Measurements from ENCODE around the gene ALG2.

Gene ALG2

DNA sequence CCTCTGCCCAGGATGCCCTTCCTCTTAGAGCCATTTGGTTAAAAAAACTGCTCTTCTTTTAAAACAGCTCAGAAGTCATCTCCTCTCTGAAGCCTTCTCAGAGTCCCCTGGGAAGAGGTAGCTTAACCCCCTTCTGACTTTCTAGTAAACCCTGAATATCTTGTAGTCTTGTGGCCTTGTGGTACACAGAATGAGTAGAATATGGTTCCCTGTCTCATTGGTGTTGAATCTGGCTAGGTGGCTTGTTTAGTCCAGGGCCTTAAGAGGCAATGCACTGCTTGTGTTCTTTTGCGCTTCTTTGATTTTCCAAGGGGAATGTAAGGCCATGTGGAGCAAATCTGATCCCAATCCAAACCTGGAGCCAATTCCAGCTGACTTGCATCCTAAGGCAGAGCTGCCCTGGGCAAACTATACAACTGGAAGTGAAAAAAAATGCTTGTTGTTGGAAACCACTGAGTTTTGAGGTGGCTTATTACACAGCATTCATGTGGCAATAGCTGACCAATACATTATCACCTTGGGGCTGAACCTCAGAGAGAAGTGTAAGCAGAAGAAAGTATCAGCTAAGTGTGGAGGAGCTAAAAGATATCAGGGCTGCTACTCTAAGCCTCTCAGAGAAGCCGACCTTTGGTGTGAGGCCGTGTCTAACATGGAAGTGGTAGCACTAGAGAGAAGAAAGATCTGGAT is 31.0 kb downstream of the ALG2 start:
- no peak for DNase-seq

- DNase-seq, result no peak
These were observed 31.7 kb downstream of the ALG2 start for GRCh38 chr9:99189887-99190596.

GRCh38 chr9:99189186-99189585 is 32.6 kb downstream of the ALG2 start:
- no peak for DNase-seq

DNA sequence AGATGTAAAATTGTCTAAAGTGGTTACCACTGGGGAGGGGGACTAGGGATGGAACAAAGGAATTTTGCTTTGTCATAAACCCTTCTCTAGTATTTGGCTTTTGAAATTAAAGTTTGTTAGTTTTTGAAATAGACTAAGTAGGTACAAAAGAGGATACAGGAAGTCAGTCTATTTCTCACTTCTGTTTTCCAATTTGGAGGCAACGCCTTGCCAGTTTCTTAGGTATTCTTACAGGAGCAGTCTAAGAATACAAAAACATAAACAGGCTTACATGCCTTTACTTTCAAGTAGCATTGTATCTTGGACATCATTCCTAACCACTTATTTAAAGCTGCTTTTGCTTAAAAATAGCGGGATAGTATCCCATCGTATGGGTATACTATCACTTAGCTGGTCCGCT is 34.4 kb downstream of the ALG2 start:
- DNase-seq, result no peak

- DNase-seq, result no peak
These were observed 35.8 kb downstream of the ALG2 start for GRCh38 chr9:99185934-99186333.

DNA sequence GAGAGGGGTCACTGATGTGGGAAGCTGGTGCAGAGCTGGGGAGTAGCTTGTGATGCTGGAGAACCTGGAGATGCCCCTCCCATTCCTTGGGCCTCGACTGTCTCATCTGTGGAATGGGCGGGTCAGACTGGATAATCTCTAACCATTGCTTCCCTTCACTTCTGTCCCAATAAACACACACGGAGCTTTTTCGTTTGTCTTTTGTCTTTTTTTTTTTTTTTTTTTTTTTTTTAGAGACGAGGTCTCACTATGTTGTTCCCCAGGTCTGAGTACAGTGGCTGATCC is 36.5 kb downstream of the ALG2 start:
- no peak for DNase-seq

DNA sequence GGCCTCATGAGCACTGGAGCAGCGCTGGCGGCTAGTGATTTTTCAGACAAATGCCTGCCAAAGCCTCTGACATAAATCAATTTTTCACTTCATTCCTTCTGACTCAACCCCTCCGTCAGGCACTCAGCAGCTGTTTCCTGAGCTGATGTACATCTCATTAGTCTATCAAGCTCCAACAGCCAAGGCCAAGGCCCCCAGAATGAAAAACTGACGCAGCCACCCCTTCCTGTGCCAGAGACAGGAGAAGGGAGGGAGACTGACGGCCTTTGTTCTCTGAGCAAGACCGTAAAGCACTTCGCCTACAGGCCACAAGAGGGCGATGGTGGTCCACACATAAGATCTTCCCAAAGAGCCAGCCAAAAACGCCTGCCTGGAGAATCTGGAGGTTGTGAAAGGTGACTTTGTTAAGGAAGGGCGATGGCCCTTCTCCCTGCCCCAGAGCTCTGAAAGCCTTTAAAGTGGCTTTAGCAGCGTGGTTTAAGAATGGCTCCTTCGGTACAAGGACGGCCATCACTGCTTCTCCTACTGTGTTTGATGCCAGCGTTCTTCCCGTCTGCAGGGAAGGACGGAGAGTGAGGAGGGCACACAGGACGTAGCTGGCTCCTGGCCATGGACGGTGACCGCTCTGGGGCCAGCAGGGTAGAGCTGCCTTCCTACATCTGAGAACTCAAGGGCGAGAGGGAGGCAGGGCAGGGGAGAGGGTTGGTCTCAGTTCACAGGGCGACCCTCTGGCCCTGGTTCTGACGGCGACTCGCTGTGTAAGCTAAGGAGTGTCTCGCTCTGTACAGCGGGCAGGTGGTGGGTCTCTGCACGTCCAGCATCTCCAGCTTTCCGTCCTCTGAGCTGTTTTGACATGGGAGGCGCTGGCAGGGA is 37.0 kb downstream of the ALG2 start:
- DNase-seq, result peak; percentile 75 to 78

DNA sequence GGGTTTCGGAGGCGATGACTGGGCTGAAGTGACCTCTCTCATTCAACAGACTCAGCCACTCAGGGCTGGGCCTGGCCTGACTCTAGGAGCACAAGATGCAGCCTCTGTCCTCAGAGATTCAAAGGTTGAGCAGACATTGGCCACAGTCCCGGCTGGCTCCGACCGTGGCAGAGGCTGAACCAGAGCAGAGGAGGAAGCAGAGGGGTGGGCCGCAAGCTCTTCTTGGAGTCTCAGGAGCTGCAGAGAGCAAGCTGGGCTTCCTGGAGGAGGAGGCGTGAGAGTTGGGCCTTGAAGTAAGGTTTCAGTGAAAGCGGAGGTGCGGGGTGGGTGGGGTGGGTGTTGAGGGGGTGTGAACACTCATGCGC is 37.6 kb downstream of the ALG2 start:
- no peak for DNase-seq

DNA sequence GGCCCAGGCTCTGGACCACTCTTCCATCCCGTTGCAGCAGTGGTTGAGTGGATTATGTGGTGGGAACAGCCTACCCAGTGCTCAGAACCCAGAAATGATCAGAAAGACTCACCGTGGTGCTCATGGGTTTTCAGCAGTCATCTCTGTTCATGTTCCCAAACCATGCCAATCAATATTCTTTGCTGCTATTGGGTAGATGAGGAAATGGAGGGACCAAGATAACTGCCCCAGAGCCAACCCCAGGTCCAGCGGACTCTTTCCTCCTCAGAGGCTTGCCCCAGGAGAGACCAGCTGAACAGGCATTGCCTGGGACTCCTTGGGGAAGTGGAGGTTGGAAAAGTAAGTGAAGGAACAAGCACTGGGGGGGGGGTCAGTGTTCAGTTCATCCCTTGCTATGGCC is 38.1 kb downstream of the ALG2 start:
- no peak for DNase-seq

DNA sequence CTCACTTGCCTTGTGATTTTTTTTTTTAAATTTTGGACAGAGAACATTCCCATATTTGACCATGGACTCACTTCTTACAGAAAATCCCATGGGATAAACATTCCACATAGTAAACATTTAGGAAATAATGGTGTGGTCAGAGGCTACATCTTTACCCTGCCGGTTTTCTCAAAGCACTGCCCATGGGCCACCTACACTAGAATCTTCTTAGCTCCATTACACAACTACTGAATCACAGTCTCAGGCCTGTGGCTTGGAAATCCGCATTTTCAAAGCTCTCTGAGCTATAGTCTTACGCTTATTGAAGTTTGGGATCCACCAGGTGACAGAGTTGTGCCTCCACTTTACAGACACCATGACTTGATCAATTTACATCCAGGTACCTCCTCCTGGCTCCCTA is 39.4 kb downstream of the ALG2 start:
- no peak for DNase-seq

DNA sequence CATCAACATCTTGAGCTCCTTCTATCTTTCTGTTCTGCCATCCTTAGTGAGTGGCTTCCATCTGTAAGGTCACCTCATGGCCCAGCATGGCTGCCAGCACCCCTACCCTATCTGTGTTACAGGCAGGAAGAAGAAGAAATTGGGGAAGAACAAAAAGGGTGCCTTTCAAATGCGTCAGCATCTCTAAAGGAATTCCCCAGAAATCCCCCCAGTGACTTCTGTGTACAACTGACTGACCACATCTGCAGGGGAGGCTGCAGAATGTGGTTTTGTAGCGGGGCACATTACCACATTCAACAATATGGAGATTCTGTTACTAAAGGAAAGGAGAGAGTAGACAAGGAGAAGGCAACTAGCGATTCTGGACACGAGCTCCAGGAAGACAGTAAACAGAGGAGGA is 40.1 kb downstream of the ALG2 start:
- DNase-seq, result peak; percentile 14 to 33

GRCh38 chr9:99181206-99181605 is 40.5 kb downstream of the ALG2 start:
- no peak for DNase-seq

DNA sequence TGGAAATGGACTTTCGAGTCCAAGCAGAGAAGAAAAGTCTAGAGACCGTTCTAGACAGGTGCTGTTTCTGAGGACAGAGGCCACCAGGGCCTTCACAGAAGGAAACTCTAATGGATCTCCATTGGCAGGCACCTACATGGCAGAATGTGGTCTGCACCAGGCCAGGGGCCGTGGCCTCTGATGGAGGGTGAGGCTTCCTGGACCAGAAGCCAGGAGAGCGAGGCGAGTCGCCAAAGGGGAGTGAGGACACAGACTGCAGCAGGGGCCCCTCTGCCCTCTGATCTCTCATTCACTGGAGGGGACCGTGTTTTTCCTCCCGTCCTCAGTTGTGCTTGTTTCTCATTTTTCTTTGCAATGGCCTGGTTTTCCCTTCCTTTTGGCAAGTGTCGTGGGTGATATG is 41.1 kb downstream of the ALG2 start:
- DNase-seq, result no peak

- DNase-seq, result no peak
These were observed 41.5 kb downstream of the ALG2 start for GRCh38 chr9:99180199-99180598.

DNA sequence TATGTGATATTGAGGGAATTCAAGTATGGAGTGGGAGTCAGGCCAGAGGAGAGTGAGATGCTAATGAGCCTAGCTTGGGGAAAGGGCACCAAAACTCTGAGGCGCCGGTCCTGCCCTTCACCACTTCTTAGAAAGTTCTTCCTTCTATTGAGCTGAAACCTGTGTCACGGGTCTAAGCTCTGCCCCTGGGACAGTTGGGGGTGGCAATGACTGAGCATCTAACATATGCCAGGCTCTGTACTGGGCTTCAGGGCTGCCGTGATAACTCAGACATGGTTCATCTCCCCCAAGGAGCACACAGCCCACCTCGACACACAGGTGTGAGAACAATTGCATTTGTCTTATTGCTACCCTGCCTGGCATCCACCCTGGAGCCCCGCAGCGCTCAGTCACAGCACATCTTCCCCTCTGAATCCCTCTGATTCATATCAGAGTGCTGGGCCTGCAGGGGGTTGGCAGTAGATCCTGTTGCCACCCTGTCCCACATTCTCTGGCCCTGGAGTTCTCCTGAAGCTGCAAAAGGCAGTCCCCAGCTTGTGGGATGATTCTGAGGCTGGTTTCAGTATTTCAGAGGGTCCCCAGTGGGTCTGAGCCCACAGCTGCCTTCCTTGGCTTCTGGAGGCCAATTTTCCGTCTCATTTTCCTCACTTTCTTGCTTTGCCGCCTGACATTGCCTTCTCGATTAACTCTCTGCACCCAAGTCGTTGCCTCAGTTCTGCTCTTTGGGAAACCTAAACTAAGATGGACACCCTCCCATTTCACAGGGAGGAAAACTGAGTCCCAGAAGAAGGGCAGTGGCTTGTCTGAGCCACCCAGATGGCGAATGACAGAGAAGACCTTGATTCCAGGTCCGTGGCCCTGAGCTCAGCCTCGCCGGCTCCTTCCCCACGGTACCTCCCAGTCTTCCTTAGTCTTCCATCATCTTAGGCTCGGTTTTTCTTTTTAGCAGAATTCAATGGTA is 42.5 kb downstream of the ALG2 start:
- DNase-seq, result no peak

- no peak for DNase-seq
These were observed 44.0 kb downstream of the ALG2 start for GRCh38 chr9:99177576-99178366.

GRCh38 chr9:99176527-99177013 is 45.2 kb downstream of the ALG2 start:
- DNase-seq, result no peak

DNA sequence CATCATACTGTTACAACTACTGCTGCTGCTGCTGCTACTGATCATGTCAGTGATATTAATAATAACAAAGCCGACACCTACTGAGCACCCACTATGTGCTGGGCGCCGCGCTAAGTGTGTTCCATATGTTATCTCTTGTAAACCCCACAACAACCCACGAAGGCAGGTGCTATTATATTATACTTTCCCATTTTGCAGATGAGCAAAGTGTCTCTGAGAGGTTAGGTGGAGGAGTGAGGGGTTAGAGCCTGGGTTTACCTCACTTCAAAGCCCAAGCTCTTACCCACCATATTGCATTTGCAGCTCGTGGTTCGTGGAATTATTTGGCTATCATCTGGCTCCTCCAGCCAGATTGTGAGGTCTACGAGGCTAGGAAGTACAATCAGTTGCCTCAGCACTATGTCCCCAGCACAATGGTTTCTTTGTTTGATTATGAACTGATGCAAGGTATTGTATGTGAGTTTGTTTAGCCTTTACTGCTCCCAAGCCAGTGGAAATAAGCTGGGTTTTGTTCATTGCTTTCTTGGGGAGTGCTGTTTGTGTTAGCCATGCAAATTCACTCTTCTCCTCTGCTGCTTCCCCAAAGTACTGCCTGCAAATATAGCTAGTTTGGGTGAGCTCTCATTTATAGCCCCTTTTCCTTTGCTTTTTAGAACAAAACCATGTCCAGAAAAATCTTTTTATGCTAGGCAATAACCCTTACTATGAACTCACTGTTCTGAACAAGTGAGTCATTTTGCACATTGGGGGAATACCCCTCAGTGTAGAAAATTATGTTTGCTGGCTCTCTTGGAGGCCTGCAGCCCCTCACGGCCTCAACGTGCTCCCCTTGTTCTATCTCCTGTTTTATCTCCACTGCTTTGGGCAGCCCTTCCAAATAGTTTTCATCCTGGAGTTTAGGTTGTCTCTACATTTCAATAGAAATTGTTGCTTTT is 47.9 kb downstream of the ALG2 start:
- no peak for DNase-seq

GRCh38 chr9:99172124-99173091 is 49.3 kb downstream of the ALG2 start:
- no peak for DNase-seq
